Measurements from ENCODE around the gene CARMIL1. TPM values are rescaled to one million over a fixed set of nuclear protein-coding genes. Genes with fewer than 3 reads are reported as not detected.

Gene CARMIL1
- total and polyA plus RNA-seq, 10 donors = 3.7 to 34.8 (median 9.3) TPM

GRCh38 chr6:25641940-25642666, 362.9 kb downstream of the CARMIL1 start:
- no peaks in the 10 kb centered on the region for H3K36me3 ChIP-seq
- no peak for TF ChIP-seq POLR2AphosphoS5 (IDR thresholded peaks at IDR 0.05)
- no peak for TF ChIP-seq CTCF (IDR thresholded peaks at IDR 0.05 in 8 of 11, conservative IDR thresholded peaks at IDR 0.05 in 3 of 11)
- no peak for TF ChIP-seq POLR2A (IDR thresholded peaks at IDR 0.05)
- no peak overlapping the region for H3K4me3 ChIP-seq
- WGBS, 5 donors = 92 to 96% (median 93%) methylated on average over 3 of the region's 3 CpGs
- DNase-seq = no peak
- peaks cover 0 to 12% (median 0%) of the 10 kb centered on the region in 8 donors for H3K9me3 ChIP-seq
- intact Hi-C loops (cut with DNase I; ENCODE audit: low total_unique reads) = no loop called here
- H3K27me3 ChIP-seq (replicated peaks in 1 of 7) = peaks cover 0 to 35% (median 6%) of the 10 kb centered on the region in 7 donors
- no peak overlapping the region for H3K27ac ChIP-seq
- H3K4me1 ChIP-seq = no peaks in the 10 kb centered on the region

- intact Hi-C loops (cut with DNase I; ENCODE audit: low total_unique reads) = no loop called here
- no peaks in the 10 kb centered on the region for H3K4me1 ChIP-seq
- no peak for TF ChIP-seq POLR2AphosphoS5 (IDR thresholded peaks at IDR 0.05)
- no peak for TF ChIP-seq POLR2A (IDR thresholded peaks at IDR 0.05)
- TF ChIP-seq CTCF (IDR thresholded peaks at IDR 0.05 in 8 of 11, conservative IDR thresholded peaks at IDR 0.05 in 3 of 11) = no peak
Measured at GRCh38 chr6:25642667-25643328, 363.6 kb downstream of the CARMIL1 start.

GRCh38 chr6:25645916-25646315, 366.7 kb downstream of the CARMIL1 start:
- H3K27me3 ChIP-seq (replicated peaks in 1 of 7) = peaks cover 0 to 61% (median 11%) of the 10 kb centered on the region in 7 donors
- H3K4me3 ChIP-seq = no peak overlapping the region
- DNase-seq = no peak
- H3K4me1 ChIP-seq = no peaks in the 10 kb centered on the region
- peaks cover 0 to 8% (median 0%) of the 10 kb centered on the region in 8 donors for H3K9me3 ChIP-seq
- H3K36me3 ChIP-seq = no peaks in the 10 kb centered on the region
- intact Hi-C loops (cut with DNase I; ENCODE audit: low total_unique reads) = no loop called here
- TF ChIP-seq POLR2AphosphoS5 (IDR thresholded peaks at IDR 0.05) = no peak
- 57 to 66% (median 62%) methylated on average over 4 of the region's 4 CpGs for WGBS, 5 donors
- H3K27ac ChIP-seq = no peak overlapping the region

More at GRCh38 chr6:25642667-25643328, 363.6 kb downstream of the CARMIL1 start:
- WGBS, 5 donors = 80 to 91% (median 87%) methylated on average over 3 of the region's 3 CpGs
- peaks cover 0 to 39% (median 6%) of the 10 kb centered on the region in 7 donors for H3K27me3 ChIP-seq (replicated peaks in 1 of 7)
- H3K27ac ChIP-seq = no peak overlapping the region
- DNase-seq = no peak
- H3K4me3 ChIP-seq = no peak overlapping the region
- H3K9me3 ChIP-seq = peaks cover 0 to 12% (median 0%) of the 10 kb centered on the region in 8 donors
- no peaks in the 10 kb centered on the region for H3K36me3 ChIP-seq

- 22 to 76% (median 55%) methylated on average over 1 of the region's 1 CpG for WGBS, 5 donors
- no peak overlapping the region for H3K4me3 ChIP-seq
- DNase-seq = no peak
- H3K4me1 ChIP-seq = peaks cover 0 to 5% (median 0%) of the 10 kb centered on the region in 6 donors
- peaks cover 0 to 71% (median 24%) of the 10 kb centered on the region in 7 donors for H3K27me3 ChIP-seq (replicated peaks in 1 of 7)
- TF ChIP-seq POLR2AphosphoS5 (IDR thresholded peaks at IDR 0.05) (no peak), POLR2A (IDR thresholded peaks at IDR 0.05) (no peak), CTCF (IDR thresholded peaks at IDR 0.05 in 8 of 11, conservative IDR thresholded peaks at IDR 0.05 in 3 of 11) (no peak)
- intact Hi-C loops (cut with DNase I; ENCODE audit: low total_unique reads) = no loop called here
- H3K27ac ChIP-seq = no peak overlapping the region
- H3K36me3 ChIP-seq = no peaks in the 10 kb centered on the region
- no peaks in the 10 kb centered on the region for H3K9me3 ChIP-seq
Measured at GRCh38 chr6:25649611-25650010, 370.4 kb downstream of the CARMIL1 start.

Measured in spleen (tissue), 11 donors.